ENCODE data around the gene DNM3. TPM values are rescaled to one million over a fixed set of nuclear protein-coding genes. Genes with fewer than 3 reads are reported as not detected.

The DNM3 gene
- total and polyA plus RNA-seq, 2 of the 8 experiments (the other 6 are each of a cell fraction or from before 2014, with no cell fraction given) = 2.0 to 8.5 TPM

- H3K27ac ChIP-seq (ENCODE audit: low read depth, low read length) = no peak overlapping the region
- no peak overlapping the region for H3K56ac ChIP-seq (replicated peaks; ENCODE audit: insufficient read length, low read depth, low read length)
- no peak overlapping the region for H2BK120ac ChIP-seq (replicated peaks; ENCODE audit: low read depth, low read length)
- FAIRE-seq (peak; percentile 87), DNase-seq (ENCODE audit: low read depth in 1 of 2, low spot score in 2 of 2) (no peak)
- H2AFZ ChIP-seq (ENCODE audit: low read length) = no peak overlapping the region
- H3K4me3 ChIP-seq (ENCODE audit: extremely low read depth in 1 of 4, insufficient read depth in 2 of 4, low read depth in 3 of 4, low read length in 4 of 4) = no peak overlapping the region; a peak in 1 of 8 replicates
- CTCF ChIA-PET (ENCODE audit: partially characterized antibody) = interaction anchor here (1.7 kb wide), 1 partner anchor 10 kb away, joined by 9 read pairs; no protein-coding TSS in a partner anchor
- H3K79me1 ChIP-seq (ENCODE audit: low read depth, low read length) = no peaks in the 10 kb centered on the region
- no peak overlapping the region for H3K18ac ChIP-seq (ENCODE audit: extremely low read depth, low read length)
- H4K20me1 ChIP-seq (replicated peaks in 1 of 2; ENCODE audit: control insufficient read depth in 1 of 2, insufficient read depth in 2 of 2, low read length in 2 of 2) = no peaks in the 10 kb centered on the region
- H2BK20ac ChIP-seq (ENCODE audit: low read length) = no peak overlapping the region
- no peaks in the 10 kb centered on the region for H3K23me2 ChIP-seq (ENCODE audit: low read depth, low read length)
- H3K27me3 ChIP-seq (replicated peaks in 1 of 4; ENCODE audit: control insufficient read depth in 3 of 4, extremely low read depth in 1 of 4, insufficient read depth in 3 of 4, low read length in 3 of 4) = no peaks in the 10 kb centered on the region
- H3K9me3 ChIP-seq (ENCODE audit: insufficient read depth in 2 of 2, low read depth in 1 of 2, low read length in 1 of 2) = no peaks in the 10 kb centered on the region
- no peak overlapping the region for H2BK12ac ChIP-seq (ENCODE audit: low read depth, low read length)
- no peak overlapping the region for H4K91ac ChIP-seq (replicated peaks; ENCODE audit: insufficient read length, low read length)
- POLR2A ChIA-PET (ENCODE audit: partially characterized antibody) = no interaction called here
- H3K4me1 ChIP-seq (replicated peaks in 1 of 4; ENCODE audit: control insufficient read depth in 3 of 4, insufficient read depth in 4 of 4, low read length in 3 of 4) = peaks cover 0 to 12% (median 10%) of the 10 kb centered on the region in 4 experiments; a peak in 5 of 7 replicates
- H3K4ac ChIP-seq (replicated peaks; ENCODE audit: insufficient read length, low read depth, low read length) = no peak overlapping the region
- H2BK15ac ChIP-seq (ENCODE audit: low read length) = no peak overlapping the region
- no peak for TF ChIP-seq RNF2 (IDR thresholded peaks at IDR 0.05; ENCODE audit: borderline replicate concordance, low read depth, low read length, missing control alignments, poor library complexity, severe bottlenecking)
- no peak for TF ChIP-seq NRF1 (IDR thresholded peaks at IDR 0.05; ENCODE audit: low read depth, low read length)
- TF ChIP-seq SIX5 (IDR thresholded peaks at IDR 0.05; ENCODE audit: low read depth, low read length) = no peak
- TF ChIP-seq, protein P1, sequence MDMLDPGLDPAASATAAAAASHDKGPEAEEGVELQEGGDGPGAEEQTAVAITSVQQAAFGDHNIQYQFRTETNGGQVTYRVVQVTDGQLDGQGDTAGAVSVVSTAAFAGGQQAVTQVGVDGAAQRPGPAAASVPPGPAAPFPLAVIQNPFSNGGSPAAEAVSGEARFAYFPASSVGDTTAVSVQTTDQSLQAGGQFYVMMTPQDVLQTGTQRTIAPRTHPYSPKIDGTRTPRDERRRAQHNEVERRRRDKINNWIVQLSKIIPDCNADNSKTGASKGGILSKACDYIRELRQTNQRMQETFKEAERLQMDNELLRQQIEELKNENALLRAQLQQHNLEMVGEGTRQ (IDR thresholded peaks at IDR 0.05; ENCODE audit: low read length) = no peak
- TF ChIP-seq EZH2 (IDR thresholded peaks at IDR 0.05; ENCODE audit: low read depth, low read length, severe bottlenecking) = no peak
- TF ChIP-seq TCF12 (IDR thresholded peaks at IDR 0.05; ENCODE audit: low read depth, low read length) = no peak
- TF ChIP-seq TAF7 (optimal IDR thresholded peaks at IDR 0.05; ENCODE audit: borderline replicate concordance, low read depth, low read length) = no peak
- H3K36me3 ChIP-seq (ENCODE audit: control insufficient read depth in 2 of 4, insufficient read depth in 4 of 4, low read length in 3 of 4) = no peaks in the 10 kb centered on the region
- H3K9ac ChIP-seq (replicated peaks in 1 of 4; ENCODE audit: extremely low read depth in 1 of 4, low read depth in 3 of 4, low read length in 3 of 4) = no peak overlapping the region
- H4K8ac ChIP-seq (ENCODE audit: extremely low read depth, insufficient read depth, low read length) = no peak overlapping the region
- no peak overlapping the region for H2AK5ac ChIP-seq (ENCODE audit: low read depth, low read length)
- 25% methylated on average over 4 of the region's 4 CpGs; no CpG with 5 or more reads in 1 of the 2 experiments for WGBS, 2 experiments (ENCODE audit: extremely low coverage in 1 of 2, insufficient coverage in 1 of 2, insufficient read length in 1 of 2, insufficient replicate concordance in 2 of 2, low coverage in 1 of 2, low lambda C conversion rate in 2 of 2, missing lambda C conversion rate in 1 of 2)
- no peak overlapping the region for H3K23ac ChIP-seq (ENCODE audit: insufficient read length)
- H3K4me2 ChIP-seq (ENCODE audit: insufficient read depth in 1 of 2, low read depth in 2 of 2, low read length in 2 of 2) = peak overlapping the region; percentile 5 to 45; a peak in 2 of 4 replicates
- no peak overlapping the region for H2BK5ac ChIP-seq (ENCODE audit: low read depth, low read length)
- H4K5ac ChIP-seq (ENCODE audit: insufficient read length, low read depth, low read length) = no peak overlapping the region
- H3K14ac ChIP-seq (ENCODE audit: insufficient read length) = no peak overlapping the region
- no peaks in the 10 kb centered on the region for H3K79me2 ChIP-seq (ENCODE audit: control insufficient read depth in 1 of 2, insufficient read depth in 2 of 2, low read length in 2 of 2)
These were observed 98.4 kb downstream of the DNM3 start for GRCh38 chr1:171939740-171940139.

Data from H1 (cell line).